IPS-NIHi7 (cell line): ENCODE results near the gene MOAP1.
"Not testable (repeated sequence)": the region's sequence is repeated elsewhere in the genome, so short reads cannot be mapped to it uniquely, and the experiment has no call there.

ENCODE experiments used
- DNase-seq: peaks from one replicate; pipeline ENCODE4 v3.0.0; 2012; ENCODE audit warnings: mixed read lengths; ENCODE audit errors: extremely low spot score

The MOAP1 gene

DNA sequence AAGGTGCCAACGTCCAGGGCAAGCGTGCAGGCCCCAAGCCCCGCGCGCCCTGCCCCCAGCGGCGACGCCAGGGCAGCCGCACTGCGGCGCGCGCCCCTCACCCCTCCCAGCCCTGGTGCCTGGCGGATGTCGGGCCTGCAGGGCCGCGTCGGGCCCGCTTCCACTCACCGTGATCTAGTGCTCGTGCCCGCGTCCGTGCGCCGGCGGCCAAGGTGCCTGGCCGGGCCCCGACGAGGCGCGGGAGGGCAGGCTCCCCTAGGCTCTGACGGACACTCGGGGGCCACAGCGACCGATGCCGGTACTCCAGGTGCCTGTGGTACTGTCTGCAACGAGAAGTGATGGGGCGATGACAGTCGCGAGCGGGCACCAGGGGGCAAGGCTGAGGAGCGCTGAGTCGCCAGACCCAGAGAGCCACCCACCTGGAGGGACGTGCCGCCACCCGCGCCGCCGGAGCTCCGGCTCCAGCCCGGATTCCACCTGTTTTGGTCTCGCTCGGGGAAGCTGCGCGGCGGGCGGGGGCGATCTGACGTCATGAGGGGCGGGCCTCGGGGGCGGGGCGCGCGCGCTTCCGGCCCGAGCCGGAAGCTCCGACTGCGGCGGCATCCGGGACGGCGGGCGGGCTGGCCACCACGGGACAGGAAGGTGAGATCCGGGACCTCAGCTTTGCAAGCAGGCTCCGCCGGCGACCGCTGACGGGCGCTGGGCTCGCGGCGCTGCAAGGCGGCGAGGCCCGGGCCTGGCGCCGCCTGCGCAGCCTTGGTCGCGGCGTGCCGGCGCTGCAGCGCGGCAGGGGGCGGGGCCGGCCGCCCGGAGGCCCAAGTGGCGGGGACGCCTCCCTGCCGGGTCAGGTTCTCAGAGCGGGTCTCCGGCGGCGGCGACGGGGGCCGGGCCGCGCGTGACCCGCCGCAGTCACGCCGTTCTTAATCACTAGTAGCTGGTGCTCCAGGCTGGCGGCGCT is at the start of gene MOAP1, which contains the start of gene LYSET:
Gene MOAP1 (minus strand): TSS at position 507 of the 958 bp plus-strand sequence. CDS start 655 bp downstream, outside the sequence.
Gene LYSET (plus strand): TSS at position 927 of the 958 bp plus-strand sequence. CDS start 89 bp downstream, outside the sequence.
- DNase-seq: peak; percentile 92

DNA sequence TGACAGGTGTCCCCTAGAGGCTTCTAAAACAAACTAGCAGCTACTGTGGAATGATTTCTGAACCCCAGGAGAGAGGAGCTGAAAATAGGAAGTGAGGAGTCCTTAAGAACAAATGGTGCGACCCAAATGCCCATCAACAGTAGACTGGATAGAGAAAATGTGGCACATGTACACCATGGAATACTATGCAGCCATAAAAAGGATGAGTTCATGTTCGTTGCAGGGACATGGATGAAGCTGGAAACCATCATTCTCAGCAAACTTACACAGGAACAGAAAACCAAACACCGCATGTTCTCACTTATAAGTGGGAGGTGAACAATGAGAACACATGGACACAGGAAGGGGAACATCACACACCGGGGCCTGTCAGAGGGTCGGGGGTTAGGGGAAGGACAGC is 48.4 kb upstream of the MOAP1 start:
- DNase-seq: not testable (repeated sequence)

DNA sequence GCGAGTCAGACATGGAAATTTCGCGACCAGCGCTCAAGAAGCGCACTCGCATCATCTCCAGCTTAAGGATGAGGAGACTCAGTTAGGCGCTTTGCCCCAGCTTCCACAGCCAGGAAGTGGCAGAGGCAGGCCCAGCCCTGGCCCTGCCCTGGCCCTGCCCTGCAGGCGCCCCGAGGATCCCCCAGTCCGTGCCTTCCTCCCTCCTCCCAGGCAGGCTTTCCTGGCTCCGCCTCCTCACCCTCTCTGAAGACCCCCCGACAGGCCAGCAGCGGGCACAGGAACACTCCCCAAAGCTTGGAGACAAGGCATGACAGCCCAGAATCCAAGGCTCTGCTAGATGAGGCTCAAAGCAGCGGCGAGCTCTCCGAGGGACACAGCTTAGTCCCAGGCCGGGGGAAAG is 47.5 kb upstream of the MOAP1 start:
- DNase-seq: no peak

DNA sequence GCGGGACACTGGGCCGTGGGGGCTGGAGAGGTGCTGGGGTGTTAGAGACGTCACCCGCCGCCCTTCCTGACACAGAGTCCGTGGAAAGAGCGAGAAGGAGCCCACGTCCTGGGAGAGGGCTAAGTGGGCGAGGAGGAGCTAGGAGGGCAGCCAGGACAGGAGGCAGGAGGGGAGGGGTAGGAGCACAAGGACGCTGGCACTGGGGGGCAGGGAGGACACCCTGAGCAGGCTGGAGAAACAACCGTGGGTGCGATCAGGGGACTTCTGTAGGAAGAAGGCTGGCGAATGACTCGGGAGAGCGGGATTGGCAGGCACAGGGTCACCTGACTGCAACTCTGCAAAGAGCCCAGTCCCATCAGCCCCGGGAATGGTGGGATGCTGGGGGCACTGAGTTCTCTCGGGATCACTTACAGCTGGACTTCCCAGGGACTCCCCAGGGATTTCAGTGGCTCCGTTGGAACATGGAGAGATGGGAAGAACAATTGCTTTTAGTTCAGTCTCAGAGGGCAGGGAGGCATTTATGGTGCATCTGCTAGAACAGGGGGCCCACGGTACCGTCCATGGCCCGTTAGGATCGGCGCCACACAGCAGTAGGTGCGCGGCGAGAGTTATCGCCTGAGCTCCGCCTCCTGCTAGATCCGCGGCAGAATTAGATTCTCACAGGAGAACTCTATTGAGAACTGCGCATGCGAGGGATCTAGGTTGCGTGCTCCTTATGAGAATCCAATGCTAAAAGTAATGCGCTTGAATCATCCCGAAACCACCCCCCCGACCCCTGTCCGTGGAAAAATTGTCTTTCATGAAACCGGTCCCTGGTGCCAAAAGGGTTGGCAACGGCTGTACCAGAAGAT is 46.7 kb upstream of the MOAP1 start:
- DNase-seq: no peak

GRCh38 chr14:93230539-93230938 is 45.8 kb upstream of the MOAP1 start:
- DNase-seq: no peak

DNA sequence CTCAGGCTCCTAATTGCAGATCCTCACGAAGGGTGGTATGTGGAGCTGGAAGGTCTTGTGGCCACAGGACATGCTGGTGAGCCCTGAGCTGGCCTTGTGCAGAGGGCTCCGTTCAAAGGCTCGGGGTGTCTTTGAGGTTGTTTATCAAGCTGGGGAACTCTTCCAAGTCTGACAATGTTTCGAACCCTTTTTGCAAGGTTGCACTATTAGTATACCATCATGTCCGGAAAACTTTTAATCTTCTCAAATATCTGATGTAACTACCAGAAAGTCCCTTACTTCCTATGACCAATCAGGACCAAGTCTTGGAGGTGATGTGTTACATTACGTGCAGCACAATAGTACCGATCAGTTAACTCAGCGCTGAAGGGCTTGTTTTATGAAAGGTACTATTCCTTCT is 43.9 kb upstream of the MOAP1 start:
- no peak for DNase-seq

DNA sequence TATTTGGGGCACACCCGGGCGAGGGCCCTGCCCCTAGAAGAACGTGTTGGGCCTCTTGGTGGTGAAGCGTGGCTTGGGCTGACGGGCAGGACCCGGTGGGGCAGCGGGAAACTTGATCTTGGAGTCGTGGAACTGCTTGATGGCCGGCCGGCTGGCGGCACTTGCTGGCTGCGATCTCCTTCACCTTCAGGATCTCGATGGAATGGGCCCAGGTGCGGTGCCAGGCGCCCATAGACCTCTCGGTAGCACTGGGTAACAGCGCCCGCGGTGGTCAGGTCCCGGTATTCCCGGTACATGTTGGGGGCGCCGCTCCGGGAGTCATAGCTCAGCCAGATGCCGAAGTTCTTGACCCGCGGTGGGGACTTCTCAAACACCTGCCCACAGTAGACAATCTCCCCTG is 38.9 kb upstream of the MOAP1 start:
- DNase-seq: no peak

DNA sequence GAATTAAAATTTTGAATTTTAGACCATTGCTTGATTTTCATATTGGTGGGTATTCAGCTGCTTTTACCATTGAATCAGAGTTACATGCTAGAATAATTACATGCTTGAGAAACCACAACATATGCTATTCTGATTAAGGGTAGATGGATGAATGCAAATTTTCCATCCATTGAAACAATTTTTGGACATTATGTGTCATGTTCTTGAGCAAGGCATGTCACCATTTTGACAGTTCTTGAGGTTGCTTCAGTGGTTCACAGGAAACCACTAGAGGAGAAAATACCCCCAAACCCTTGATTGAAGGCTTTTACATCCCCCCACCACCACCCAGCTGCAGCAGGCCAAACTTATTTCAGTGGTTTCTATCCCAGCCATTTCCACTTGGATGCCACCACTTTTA is 35.8 kb upstream of the MOAP1 start:
- DNase-seq: no peak

DNA sequence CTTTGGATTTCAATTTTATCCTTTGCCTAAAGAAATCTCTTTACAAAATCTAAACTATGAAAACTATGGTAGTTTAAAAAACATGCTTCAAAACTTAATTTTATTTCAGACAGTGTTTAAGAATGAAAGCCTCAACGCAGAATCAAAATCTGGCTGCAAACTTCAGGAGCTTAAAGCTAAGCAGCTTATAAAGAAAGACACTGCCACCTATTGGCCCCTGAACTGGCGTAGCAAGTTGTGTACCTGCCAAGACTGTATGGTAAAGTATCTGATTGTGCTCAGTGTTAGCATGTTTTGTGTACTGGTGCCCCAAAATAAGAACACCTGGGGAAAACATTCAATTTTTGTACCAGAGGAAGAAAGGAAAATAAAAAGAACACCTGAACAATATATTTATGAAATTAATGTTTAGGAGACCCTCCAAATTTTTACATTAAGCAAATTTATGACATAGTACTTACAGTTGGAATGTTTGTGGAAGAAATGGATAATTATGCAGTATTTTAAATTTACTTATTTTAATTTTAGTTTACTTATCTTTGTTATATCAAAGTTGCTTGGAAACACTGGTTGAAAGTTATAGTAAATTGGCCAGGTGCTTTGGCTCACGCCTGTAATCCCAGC is 34.5 kb upstream of the MOAP1 start:
- peak; percentile 65 for DNase-seq

DNA sequence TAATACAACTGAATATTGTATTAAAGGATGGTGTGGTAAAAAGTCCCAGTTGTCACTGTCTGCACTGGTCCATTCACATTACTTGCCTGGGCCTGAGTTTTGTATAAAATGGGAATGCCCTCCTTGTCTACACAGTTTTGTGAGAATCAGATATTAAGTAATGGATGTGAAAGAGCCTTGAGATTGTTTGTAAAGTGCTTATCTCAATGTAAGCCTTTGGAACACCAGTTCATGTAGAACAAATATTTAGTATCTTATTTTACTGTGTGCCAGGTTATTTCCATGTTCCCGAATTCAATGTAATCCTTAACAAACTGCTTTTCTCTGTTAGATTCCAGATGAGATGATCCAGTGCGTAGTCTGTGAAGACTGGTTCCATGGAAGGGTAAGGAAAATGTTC is 29.9 kb upstream of the MOAP1 start:
- DNase-seq: no peak

- DNase-seq: no peak
These were observed 27.7 kb upstream of the MOAP1 start for GRCh38 chr14:93212432-93212831.

GRCh38 chr14:93207468-93208308 is 23.0 kb upstream of the MOAP1 start:
- peak; percentile 71 for DNase-seq

DNA sequence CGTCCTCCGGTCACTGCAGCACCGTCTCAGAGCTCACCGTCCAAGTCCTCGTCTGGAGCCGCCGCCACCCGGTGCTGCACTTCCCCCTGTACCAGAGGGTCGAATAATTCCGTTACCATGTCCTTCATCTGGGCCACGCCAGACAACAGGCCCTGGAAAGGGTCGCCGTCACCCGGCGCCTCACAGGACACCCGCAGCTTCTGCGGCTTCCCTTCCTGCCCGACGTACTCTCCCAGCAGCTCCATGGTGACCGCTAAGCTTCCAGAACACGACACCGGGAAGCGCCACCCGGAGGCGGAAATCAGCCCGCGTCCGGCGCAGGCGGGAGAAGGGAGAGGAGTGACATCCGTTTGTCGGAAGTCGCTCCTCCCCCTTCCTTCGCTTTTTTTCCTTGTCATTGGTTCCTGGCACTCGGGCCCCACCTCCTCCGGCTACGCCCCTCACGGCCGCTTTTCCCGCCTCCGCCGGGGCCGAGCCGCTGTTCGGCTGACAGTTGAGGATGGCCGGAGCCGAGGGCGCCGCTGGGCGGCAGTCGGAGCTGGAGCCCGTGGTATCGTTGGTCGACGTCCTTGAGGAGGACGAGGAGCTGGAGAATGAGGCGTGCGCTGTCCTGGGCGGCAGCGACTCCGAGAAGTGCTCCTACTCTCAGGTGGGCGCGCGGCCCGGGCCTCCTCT is 22.2 kb upstream of the MOAP1 start, which contains the start of the genes GON7 and UBR7:
Gene GON7 (minus strand): TSS at position 273 of the 675 bp plus-strand sequence. CDS start 28 bp downstream, at position 245.
Gene UBR7 (plus strand): TSS at position 464 of the 675 bp plus-strand sequence. CDS start 36 bp downstream, at position 500.
- DNase-seq: peak; percentile 97

DNA sequence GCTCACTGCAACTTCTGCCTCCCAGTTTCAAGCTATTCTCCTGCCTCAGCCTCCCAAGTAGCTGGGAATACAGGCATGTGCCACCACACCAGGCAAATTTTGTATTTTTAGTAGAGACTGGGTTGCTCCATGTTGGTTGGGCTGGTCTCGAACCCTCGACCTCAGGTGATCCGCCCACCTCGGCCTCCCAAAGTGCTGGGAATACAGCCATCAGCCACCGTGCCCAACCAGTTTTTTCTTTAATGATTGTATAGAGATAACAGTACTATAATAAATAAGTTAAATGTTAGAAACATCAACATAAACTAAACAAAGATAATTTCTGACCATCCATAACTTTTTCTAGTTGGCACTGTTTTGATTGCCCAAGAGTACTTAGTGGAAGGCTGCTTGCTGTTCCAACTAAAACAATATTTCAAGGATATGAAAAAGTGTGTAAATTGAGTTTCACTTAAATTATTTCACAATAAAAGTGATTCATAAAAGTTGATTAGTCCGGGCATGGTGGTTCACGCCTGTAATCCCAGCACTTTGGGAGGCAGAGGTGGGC is 16.5 kb upstream of the MOAP1 start:
- no peak for DNase-seq

DNA sequence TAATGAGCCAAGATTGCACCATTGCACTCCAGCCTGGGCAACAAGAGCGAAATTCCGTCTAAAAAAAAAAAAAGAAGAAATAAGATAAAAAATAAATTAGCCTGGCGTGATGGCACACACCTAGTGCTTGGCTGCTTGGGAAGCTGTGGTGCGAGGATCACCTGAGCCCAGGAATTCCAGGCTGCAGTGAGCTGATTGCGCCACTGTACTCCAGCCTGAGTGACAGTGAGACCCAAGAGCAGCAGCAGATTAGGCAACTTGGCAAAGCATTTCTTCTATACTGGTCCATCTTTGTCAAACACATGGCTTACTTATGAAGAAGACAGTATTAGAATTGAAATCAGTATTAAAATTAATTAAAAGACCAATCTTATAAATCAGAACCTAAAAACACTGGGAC is 15.9 kb upstream of the MOAP1 start:
- no peak for DNase-seq

- DNase-seq: no peak
These were observed 14.3 kb upstream of the MOAP1 start for GRCh38 chr14:93199031-93199430.

- DNase-seq: no peak
These were observed 10.8 kb upstream of the MOAP1 start for GRCh38 chr14:93195316-93195999.

DNA sequence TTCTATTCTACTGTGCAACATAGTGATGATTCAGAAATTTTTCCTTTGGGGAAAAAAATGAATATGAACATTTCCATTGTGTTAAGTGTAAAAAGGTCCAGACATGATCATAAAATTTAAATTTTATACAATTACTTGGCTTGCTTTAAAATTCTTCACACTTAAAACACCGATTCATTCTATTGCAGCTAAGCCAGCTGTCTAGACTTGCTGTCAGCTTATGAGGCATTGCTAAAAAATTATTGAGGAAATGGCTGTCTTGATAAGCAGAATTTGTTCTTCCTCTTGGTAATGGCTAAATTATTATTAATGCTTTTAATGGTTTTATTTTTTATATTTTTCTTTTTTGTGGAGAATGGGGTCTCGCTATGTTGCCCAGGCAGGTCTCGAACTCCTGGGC is 2.3 kb upstream of the MOAP1 start:
- no peak for DNase-seq

- DNase-seq: no peak
These were observed 1.8 kb upstream of the MOAP1 start for GRCh38 chr14:93186466-93186865.
